ENCODE data around the gene AQP5.

Gene AQP5

DNA sequence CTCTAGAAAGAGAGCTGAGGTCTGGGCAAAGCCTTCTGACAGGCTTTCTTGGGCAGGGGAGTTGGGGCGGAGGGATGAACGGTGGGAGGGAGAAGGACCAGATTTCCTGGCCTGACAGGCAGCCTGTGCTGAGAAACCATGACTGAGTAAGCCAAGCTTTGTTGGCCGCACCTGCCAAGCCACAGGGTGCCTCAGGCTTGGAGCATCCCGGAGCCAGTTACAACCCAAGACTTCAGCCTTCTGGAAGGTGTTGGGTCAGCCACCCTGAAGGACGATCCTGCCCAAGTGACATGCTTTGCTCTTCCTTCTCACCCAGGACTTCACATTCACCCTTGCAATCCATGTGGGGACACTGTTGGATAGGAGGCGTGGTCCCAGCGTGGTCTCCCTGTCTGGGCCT, 32.1 kb upstream of the AQP5 start:
- H3K27ac ChIP-seq (replicated peaks): no peak overlapping the region
- TF ChIP-seq GABPA (IDR thresholded peaks at IDR 0.05; ENCODE audit: low read depth) (no peak), POLR2AphosphoS5 (IDR thresholded peaks at IDR 0.05; ENCODE audit: low read depth) (no peak), SPI1 (IDR thresholded peaks at IDR 0.05; ENCODE audit: borderline replicate concordance, low read depth) (no peak)
- TF ChIP-seq, protein P1, sequence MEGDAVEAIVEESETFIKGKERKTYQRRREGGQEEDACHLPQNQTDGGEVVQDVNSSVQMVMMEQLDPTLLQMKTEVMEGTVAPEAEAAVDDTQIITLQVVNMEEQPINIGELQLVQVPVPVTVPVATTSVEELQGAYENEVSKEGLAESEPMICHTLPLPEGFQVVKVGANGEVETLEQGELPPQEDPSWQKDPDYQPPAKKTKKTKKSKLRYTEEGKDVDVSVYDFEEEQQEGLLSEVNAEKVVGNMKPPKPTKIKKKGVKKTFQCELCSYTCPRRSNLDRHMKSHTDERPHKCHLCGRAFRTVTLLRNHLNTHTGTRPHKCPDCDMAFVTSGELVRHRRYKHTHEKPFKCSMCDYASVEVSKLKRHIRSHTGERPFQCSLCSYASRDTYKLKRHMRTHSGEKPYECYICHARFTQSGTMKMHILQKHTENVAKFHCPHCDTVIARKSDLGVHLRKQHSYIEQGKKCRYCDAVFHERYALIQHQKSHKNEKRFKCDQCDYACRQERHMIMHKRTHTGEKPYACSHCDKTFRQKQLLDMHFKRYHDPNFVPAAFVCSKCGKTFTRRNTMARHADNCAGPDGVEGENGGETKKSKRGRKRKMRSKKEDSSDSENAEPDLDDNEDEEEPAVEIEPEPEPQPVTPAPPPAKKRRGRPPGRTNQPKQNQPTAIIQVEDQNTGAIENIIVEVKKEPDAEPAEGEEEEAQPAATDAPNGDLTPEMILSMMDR (IDR thresholded peaks at IDR 0.05; ENCODE audit: insufficient read depth, low read length): no peak
- TF ChIP-seq, protein P2, sequence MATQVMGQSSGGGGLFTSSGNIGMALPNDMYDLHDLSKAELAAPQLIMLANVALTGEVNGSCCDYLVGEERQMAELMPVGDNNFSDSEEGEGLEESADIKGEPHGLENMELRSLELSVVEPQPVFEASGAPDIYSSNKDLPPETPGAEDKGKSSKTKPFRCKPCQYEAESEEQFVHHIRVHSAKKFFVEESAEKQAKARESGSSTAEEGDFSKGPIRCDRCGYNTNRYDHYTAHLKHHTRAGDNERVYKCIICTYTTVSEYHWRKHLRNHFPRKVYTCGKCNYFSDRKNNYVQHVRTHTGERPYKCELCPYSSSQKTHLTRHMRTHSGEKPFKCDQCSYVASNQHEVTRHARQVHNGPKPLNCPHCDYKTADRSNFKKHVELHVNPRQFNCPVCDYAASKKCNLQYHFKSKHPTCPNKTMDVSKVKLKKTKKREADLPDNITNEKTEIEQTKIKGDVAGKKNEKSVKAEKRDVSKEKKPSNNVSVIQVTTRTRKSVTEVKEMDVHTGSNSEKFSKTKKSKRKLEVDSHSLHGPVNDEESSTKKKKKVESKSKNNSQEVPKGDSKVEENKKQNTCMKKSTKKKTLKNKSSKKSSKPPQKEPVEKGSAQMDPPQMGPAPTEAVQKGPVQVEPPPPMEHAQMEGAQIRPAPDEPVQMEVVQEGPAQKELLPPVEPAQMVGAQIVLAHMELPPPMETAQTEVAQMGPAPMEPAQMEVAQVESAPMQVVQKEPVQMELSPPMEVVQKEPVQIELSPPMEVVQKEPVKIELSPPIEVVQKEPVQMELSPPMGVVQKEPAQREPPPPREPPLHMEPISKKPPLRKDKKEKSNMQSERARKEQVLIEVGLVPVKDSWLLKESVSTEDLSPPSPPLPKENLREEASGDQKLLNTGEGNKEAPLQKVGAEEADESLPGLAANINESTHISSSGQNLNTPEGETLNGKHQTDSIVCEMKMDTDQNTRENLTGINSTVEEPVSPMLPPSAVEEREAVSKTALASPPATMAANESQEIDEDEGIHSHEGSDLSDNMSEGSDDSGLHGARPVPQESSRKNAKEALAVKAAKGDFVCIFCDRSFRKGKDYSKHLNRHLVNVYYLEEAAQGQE (IDR thresholded peaks at IDR 0.05; ENCODE audit: insufficient replicate concordance, low read depth): no peak
- H3K27me3 ChIP-seq (ENCODE audit: insufficient read depth, poor library complexity, severe bottlenecking): no peaks in the 10 kb centered on the region
- H3K4me3 ChIP-seq (replicated peaks; ENCODE audit: insufficient read depth, low read length): no peak overlapping the region
- no peak for DNase-seq (ENCODE audit: low read depth in 1 of 2, low spot score in 1 of 2)

DNA sequence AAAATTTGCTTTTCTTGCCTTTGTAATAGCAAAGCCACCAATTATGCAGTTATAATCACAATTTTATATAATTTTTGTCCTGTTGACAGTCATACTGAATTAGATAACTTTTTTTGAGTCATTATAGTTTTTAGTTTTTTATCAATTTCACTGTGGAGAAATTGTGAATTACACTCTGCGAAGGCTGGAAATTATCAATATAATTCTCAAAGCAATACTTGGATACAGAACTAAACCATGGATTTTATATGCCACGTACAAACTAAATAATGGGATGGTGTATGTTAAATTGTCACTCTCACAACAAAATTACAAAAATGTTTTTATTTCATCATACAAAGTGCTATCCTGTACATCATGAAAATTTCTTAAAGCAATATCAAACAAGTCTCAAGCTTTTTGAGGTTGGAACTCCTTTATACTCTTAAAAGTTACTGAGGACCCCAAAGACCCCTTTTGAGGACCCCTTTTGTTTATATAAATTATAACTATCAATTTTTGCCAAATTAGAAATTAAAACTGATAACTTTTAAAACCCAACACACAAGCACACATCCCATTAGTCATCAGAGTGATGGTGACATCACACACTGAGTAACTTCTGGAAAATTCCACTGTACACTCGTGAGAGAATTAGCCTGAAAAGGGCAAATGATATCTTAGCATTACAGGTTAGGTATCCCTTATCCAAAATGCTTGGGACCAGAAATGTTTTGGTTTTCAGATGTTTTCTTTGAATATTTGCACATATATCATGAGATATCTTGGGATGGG, 31.0 kb upstream of the AQP5 start:
- H3K27ac ChIP-seq (replicated peaks): no peak overlapping the region
- TF ChIP-seq, protein P2 (IDR thresholded peaks at IDR 0.05; ENCODE audit: insufficient replicate concordance, low read depth): no peak
- no peak for TF ChIP-seq GABPA (IDR thresholded peaks at IDR 0.05; ENCODE audit: low read depth)
- TF ChIP-seq, protein P1 (IDR thresholded peaks at IDR 0.05; ENCODE audit: insufficient read depth, low read length): no peak
- TF ChIP-seq SPI1 (IDR thresholded peaks at IDR 0.05; ENCODE audit: borderline replicate concordance, low read depth): no peak
- no peak for TF ChIP-seq POLR2AphosphoS5 (IDR thresholded peaks at IDR 0.05; ENCODE audit: low read depth)
- H3K4me3 ChIP-seq (replicated peaks; ENCODE audit: insufficient read depth, low read length): no peak overlapping the region
- no peaks in the 10 kb centered on the region for H3K27me3 ChIP-seq (ENCODE audit: insufficient read depth, poor library complexity, severe bottlenecking)
- no peak for DNase-seq (ENCODE audit: low read depth in 1 of 2, low spot score in 1 of 2)

DNA sequence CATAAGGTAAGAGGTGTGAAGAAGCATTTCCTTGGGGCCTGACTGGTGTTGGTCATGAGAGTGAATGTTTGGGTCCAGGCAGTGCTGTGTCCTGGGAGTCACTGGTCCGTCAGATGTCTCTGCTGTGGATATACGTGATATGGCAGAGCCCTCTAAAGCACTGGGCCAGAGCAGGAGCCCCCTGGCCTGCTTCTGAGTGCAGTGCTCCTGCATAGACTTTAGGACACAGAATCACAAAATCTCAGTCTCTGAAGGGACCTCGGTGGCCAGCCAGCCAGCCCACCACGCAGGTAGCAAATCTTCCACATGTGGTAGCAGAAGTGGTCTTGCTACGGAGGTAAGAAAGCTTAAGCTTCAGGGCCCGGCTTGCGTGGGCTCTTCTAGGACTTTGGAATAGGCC, 29.6 kb upstream of the AQP5 start:
- Histone ChIP-seq H3K27ac (replicated peaks) (no peak overlapping the region), H3K4me3 (replicated peaks; ENCODE audit: insufficient read depth, low read length) (no peak overlapping the region), H3K27me3 (ENCODE audit: insufficient read depth, poor library complexity, severe bottlenecking) (no peaks in the 10 kb centered on the region)
- TF ChIP-seq POLR2AphosphoS5 (IDR thresholded peaks at IDR 0.05; ENCODE audit: low read depth): no peak
- DNase-seq (ENCODE audit: low read depth in 1 of 2, low spot score in 1 of 2): no peak

DNA sequence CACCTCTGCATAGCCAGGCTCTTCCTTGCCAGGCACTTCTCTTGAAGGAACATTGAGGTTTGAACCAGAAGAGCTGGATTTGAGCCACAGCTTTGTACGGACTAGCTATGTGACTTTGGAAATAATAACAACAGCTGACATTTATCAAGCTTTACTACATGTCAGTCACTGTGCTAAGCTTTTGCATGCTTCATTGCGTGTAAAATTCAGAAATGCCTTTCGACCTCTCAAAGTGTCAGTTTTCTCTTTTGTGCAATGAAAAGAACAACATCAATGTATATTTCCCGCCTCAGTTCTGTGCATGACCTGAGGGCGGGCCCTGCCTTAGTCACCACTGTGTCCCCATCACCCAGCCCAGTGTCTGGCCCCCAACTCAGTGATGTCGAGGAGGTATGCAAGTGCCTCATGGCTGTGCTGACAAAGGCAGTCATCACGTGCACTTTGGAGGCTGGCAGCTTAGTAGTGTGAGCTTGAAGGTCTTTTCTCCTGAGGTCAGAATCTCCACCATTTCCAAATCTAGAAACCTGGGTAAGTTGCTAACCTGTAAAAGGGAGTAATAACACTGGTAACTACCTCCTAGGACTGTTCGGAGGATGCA, 29.0 kb upstream of the AQP5 start:
- Histone ChIP-seq H3K27me3 (ENCODE audit: insufficient read depth, poor library complexity, severe bottlenecking) (no peaks in the 10 kb centered on the region), H3K27ac (replicated peaks) (no peak overlapping the region), H3K4me3 (replicated peaks; ENCODE audit: insufficient read depth, low read length) (no peak overlapping the region)
- TF ChIP-seq GABPA (IDR thresholded peaks at IDR 0.05; ENCODE audit: low read depth): no peak
- TF ChIP-seq, protein P2 (IDR thresholded peaks at IDR 0.05; ENCODE audit: insufficient replicate concordance, low read depth): no peak
- TF ChIP-seq, protein P1 (IDR thresholded peaks at IDR 0.05; ENCODE audit: insufficient read depth, low read length): no peak
- no peak for TF ChIP-seq POLR2AphosphoS5 (IDR thresholded peaks at IDR 0.05; ENCODE audit: low read depth)
- TF ChIP-seq SPI1 (IDR thresholded peaks at IDR 0.05; ENCODE audit: borderline replicate concordance, low read depth): no peak
- no peak for DNase-seq (ENCODE audit: low read depth in 1 of 2, low spot score in 1 of 2)

Data from HL-60 (cell line).